22Rv1 (cell line): Measurements from ENCODE around the gene XXYLT1.

ENCODE experiments used
- H3K27ac ChIP-seq: fragments of 450-650 bp; 2 replicates; pipeline ENCODE4 v1.5.1; 2017
- ZFX ChIP-seq: fragments of 450-650 bp; IDR thresholded peaks from 2 replicates; pipeline ENCODE4 v1.6.1; 2017; ENCODE audit warnings: antibody characterized with exemption, borderline replicate concordance
- TF ChIP-seq, protein P1 (sequence below): fragments of 450-650 bp; IDR thresholded peaks from 2 replicates; pipeline ENCODE4 v1.5.1; 2017; ENCODE audit warnings: mild to moderate bottlenecking

XXYLT1 gene

DNA sequence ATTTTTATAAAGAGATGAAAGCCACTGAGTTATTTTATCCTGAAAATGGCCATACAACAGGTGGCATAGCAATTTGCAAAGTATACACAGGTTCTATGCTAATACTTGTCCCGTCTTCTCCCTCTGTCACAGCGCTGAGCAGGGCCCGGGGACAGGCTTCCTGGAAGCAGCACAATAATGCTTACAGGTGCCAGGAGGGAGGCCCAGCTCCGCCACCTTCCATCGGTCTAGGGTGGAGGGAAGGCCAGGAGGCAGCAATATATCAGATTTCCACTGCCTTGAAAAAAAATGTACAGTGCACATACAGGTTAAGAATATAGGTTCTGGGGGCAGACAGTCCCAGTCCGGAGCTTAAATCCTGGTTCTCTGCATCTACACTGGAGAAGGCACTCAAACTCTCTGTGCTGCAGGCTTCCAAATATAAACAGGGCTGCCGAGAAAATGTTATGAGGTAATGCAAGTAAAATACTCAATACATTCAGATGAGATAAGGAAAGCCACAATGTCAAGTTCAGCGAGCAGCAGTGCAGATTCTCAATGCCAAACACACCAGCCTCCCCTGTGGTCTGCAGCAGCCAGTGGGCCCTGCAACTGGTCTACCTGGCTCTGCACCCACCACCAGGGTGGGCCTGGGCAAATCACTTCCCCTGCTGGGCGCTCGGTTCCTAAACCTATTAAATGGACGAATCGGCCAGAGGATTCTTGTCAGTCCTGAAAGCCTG, 189.6 kb downstream of the XXYLT1 start:
- TF ChIP-seq, protein P1, sequence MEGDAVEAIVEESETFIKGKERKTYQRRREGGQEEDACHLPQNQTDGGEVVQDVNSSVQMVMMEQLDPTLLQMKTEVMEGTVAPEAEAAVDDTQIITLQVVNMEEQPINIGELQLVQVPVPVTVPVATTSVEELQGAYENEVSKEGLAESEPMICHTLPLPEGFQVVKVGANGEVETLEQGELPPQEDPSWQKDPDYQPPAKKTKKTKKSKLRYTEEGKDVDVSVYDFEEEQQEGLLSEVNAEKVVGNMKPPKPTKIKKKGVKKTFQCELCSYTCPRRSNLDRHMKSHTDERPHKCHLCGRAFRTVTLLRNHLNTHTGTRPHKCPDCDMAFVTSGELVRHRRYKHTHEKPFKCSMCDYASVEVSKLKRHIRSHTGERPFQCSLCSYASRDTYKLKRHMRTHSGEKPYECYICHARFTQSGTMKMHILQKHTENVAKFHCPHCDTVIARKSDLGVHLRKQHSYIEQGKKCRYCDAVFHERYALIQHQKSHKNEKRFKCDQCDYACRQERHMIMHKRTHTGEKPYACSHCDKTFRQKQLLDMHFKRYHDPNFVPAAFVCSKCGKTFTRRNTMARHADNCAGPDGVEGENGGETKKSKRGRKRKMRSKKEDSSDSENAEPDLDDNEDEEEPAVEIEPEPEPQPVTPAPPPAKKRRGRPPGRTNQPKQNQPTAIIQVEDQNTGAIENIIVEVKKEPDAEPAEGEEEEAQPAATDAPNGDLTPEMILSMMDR, result no peak
- no peak for TF ChIP-seq ZFX
- H3K27ac ChIP-seq, result no peak overlapping the region

DNA sequence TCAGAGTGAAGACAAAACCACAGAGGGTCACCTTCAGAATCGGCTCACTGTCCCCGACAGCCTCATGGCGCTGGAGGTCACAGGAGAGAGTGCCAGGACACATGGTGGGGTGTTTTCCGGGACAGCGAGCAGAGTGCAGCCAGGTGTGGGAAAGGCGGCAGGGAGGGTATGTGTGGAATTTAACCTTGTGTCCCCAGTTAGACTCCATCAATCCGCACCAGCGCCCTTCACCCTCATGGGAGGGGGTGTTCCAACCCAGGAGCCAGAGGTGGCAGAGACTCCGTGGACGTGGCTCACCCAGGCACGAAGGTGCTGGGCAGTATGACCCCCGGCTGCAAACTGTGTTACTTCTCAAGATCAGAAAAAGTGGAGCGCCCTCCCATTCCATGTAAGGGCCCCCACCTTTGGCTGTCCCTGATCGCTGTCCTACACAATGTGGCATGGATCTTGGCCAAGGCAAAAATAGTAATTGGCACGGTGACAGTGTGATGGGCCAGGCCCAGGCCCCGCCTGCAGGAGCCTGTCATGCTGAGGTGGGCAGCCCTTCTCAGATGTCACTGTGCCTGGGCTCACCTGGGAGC, 190.3 kb downstream of the XXYLT1 start:
- TF ChIP-seq, protein P1, result no peak
- no peak for TF ChIP-seq ZFX
- no peak overlapping the region for H3K27ac ChIP-seq

DNA sequence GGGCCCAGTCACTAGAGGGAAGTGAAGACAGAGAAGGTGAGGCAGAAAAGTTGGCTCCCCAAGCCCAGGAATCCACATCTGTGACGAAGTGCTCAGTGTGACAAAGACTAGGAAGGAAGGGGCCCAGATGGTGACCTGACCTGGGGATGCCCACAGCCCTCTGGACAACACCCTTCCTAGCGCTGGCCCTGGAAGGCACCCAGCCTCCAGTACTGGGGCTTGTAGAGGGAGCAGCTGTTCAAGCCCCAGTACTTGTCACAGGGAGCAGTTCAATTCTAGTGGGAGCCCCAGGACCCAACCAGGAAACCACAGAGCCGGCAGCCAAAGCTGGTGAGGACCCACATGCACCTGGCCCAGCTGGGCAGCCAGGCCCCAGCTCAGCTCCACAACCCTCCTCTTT, 190.8 kb downstream of the XXYLT1 start:
- no peak for TF ChIP-seq ZFX
- TF ChIP-seq, protein P1, result no peak
- H3K27ac ChIP-seq, result no peak overlapping the region

DNA sequence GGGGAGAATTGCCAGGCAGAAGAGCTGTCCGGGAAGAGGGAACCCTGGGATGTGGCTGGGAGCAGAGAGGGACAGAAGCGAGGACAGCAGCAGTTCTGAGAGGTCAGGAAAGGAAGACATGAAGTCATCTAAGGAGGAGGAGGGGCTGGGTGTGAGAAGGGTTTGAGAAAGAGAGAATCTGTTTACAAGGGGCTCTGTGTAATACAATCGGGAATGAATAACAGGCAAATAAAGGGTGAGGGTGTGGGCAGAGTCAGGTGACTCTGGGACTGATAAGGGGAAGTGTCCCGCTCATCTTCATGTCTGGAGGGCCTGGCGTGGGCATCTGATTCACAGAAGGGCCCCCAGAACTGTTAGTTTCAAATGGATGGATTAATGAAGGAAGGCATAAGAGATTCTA, 191.3 kb downstream of the XXYLT1 start:
- H3K27ac ChIP-seq, result no peak overlapping the region
- TF ChIP-seq ZFX, result no peak
- TF ChIP-seq, protein P1, result no peak

DNA sequence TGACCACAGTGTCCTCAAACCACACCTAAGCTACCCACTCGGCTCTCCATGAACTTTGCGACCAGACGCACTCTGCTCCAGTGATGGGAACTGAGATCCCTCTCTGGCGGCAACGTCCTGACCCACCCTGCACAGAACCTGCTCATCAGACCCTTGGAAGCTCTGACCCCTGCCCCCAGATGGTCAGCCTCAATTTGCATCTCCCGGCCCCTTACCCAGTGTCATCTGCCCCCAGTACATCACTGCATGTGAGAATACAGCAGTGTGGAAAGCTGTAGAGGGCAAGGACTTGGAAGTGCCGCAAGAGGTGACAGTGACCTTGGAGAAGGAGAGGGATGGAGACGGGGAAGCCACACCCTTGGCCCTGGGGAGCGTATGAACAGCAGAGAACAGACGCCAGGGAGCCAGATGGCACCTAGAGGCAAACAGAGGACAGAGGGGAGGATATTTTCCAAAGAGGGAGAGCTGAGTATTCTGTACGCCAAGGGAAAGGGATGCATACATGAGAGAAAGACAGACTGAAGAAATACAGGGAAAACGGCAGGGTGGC, 192.0 kb downstream of the XXYLT1 start:
- no peak overlapping the region for H3K27ac ChIP-seq
- TF ChIP-seq, protein P1, result no peak
- no peak for TF ChIP-seq ZFX

DNA sequence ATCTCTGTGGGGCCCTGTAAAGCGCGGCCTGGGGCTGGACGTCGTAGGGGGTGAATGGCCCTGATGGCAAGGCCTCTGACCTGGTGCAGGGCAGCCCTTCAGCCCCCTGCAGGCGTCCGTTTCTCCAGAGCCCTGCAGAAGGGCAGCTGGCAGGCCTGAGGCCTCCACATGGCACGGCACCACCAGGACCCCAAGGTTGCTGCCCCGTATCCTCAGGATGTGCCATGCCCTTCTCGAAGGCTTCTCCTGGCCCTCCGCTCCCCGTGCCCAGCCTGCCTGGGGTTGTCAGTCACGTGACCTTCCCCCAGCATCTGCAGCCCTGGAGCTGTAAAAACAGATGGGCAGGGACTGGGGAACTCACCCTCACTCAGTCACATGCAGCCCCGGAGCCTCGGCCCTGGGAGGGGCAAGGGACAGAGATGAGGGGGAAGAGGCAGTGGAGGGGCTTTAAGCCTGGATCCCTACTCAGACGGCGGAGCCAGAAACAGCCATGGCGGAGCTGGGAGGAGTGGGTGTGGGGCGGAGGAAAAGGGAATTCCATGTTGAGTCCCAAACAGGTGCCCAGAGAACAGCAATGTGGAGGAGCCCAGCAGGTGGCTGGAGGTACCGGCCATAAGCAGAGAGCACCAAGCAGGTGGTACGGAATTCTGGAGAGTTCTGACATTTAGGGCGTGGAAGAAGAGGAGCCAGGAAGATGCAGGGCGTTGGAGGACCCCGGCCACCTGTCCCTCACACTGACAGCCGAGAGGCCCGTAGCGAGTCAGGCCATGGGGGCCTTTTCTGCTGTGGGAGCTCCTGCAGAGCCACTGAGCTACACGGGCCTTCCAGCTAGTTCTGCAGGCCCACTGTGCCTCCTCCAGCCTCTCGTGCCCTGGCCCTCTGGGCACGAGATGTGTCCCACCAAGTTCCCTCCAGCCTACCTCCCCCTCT, 193.1 kb downstream of the XXYLT1 start:
- TF ChIP-seq ZFX, result no peak
- TF ChIP-seq, protein P1, result no peak
- H3K27ac ChIP-seq, result no peak overlapping the region
